ENCODE data around the gene ZFP2. TPM values are rescaled to one million over a fixed set of nuclear protein-coding genes. Genes with fewer than 3 reads are reported as not detected.

Gene ZFP2
- total and polyA plus RNA-seq, 10 of the 15 experiments (the other 5 are each of a cell fraction or from before 2014, with no cell fraction given) = 0.08 to 0.26 (median 0.10) TPM; not detected in 7

DNA sequence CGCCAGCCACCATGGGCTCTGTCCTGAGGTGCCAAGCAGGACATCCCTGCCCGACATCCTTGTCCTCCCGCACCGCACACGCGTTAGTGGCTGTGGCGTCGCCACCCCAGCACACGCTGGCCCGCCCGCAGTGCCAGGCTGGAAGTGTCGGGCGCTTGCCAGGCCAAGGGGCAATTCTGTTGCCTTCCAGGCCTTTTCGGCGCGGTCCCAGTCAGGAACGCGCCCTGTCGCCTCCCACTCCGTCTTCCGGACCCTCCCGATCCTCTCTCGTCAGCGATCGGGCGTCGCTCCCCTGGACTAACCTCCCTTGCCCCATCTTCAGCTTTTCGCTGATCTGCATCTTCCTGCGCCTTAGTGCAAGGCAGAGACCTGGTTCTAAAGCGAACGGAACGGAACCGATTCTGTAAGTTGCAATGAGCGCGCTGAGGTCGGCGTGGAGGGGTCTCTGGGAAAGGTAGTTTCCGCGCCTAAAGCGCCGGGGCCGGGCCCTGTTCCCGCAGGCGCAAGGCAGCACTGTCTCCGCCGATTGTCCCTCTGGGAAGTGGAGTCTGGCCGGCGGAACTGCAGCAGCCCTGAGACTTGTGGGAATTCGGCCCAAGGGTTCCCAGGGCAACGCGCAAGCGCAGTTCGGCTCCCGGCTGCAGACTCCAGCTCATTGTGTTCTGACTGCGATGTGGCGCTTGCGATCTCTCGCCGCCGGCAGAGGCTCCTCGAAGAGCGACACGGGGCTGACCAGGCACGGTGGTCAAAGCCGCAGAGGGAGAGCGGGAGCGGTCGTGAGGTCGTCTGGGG is 45.1 kb downstream of the ZFP2 start, which contains the start of gene ZNF454 (continued):
- TF ChIP-seq, protein P1, sequence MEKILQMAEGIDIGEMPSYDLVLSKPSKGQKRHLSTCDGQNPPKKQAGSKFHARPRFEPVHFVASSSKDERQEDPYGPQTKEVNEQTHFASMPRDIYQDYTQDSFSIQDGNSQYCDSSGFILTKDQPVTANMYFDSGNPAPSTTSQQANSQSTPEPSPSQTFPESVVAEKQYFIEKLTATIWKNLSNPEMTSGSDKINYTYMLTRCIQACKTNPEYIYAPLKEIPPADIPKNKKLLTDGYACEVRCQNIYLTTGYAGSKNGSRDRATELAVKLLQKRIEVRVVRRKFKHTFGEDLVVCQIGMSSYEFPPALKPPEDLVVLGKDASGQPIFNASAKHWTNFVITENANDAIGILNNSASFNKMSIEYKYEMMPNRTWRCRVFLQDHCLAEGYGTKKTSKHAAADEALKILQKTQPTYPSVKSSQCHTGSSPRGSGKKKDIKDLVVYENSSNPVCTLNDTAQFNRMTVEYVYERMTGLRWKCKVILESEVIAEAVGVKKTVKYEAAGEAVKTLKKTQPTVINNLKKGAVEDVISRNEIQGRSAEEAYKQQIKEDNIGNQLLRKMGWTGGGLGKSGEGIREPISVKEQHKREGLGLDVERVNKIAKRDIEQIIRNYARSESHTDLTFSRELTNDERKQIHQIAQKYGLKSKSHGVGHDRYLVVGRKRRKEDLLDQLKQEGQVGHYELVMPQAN (conservative IDR thresholded peaks at IDR 0.05) = no peak
- no peak for TF ChIP-seq BHLHE40 (IDR thresholded peaks at IDR 0.05; ENCODE audit: borderline replicate concordance in 1 of 2, low read depth in 2 of 2, low read length in 1 of 2)

DNA sequence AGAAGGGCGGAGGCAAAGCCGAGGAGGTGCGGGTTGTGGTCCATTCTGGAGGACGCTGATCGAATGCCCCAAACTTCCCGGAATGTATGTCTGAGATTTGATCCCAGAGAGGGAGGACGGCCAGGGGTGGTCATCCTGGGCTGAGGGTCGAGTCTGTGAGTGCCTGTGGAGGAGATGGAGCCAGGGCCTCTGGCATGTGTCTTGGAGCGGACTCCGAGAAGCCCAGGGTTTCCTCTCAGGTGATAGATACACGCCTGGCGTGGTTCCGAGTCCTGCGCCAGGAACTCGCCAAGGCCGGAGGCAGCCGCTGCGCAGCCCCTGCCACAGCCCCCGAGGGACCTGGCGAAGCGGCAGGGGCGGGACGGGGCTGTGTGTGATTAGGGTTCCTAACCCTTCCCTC is 45.6 kb downstream of the ZFP2 start:
- no peaks in the 10 kb centered on the region for H3K79me2 ChIP-seq (ENCODE audit: control insufficient read depth, insufficient read depth, low read length)
- FAIRE-seq = no peak
- no peak overlapping the region for H3K4me2 ChIP-seq (ENCODE audit: control insufficient read depth, insufficient read depth)
- TF ChIP-seq EP300 (IDR thresholded peaks at IDR 0.05; ENCODE audit: borderline replicate concordance in 1 of 2, control insufficient read depth in 1 of 2, low read depth in 2 of 2, low read length in 2 of 2) (no peak), KDM1A (IDR thresholded peaks at IDR 0.05; ENCODE audit: borderline replicate concordance) (no peak), TAF1 (IDR thresholded peaks at IDR 0.05; ENCODE audit: borderline replicate concordance, low read depth, low read length) (no peak), ZNF24 (IDR thresholded peaks at IDR 0.05) (no peak), CEBPB (IDR thresholded peaks at IDR 0.05; ENCODE audit: borderline replicate concordance in 1 of 2, low read depth in 2 of 2, low read length in 2 of 2) (no peak), NFYA (IDR thresholded peaks at IDR 0.05; ENCODE audit: borderline replicate concordance, low read depth, low read length) (no peak)
- WGBS (ENCODE audit: insufficient coverage, insufficient replicate concordance, low lambda C conversion rate, missing lambda C conversion rate) = 56% methylated on average over 23 of the region's 23 CpGs
- no TSS peak for BruUV-seq (replicated peaks)
- SMC1A ChIA-PET (ENCODE audit: uncharacterized antibody, unreplicated experiment) = no interaction called here
- H3K9me3 ChIP-seq (replicated peaks; ENCODE audit: control insufficient read depth, insufficient read depth, low read length) = peaks cover 13% of the 10 kb centered on the region; the same call in 2 of the 3 replicates
- RAD21 ChIA-PET (ENCODE audit: unreplicated experiment) = no interaction called here
- no peaks in the 10 kb centered on the region for H3K36me3 ChIP-seq (ENCODE audit: control insufficient read depth in 2 of 2, insufficient read depth in 2 of 2, low read length in 1 of 2)
- H4K20me1 ChIP-seq (ENCODE audit: control insufficient read depth, insufficient read depth) = no peaks in the 10 kb centered on the region
- POLR2A ChIA-PET = no interaction called here
- no peak for ATAC-seq
- H3K27me3 ChIP-seq (replicated peaks in 1 of 2; ENCODE audit: control insufficient read depth in 2 of 2, insufficient read depth in 2 of 2, low read length in 1 of 2) = no peaks in the 10 kb centered on the region
- DNase-seq (ENCODE audit: low read depth, low spot score) = no peak
- CTCF ChIA-PET = no interaction called here
- in situ Hi-C loops (cut with MboI) = no loop called here
- no peak overlapping the region for H3K4me3 ChIP-seq
- H3K4me1 ChIP-seq (ENCODE audit: control insufficient read depth, insufficient read depth, low read length) = no peaks in the 10 kb centered on the region
- no peak overlapping the region for H3K27ac ChIP-seq (ENCODE audit: control insufficient read depth, insufficient read depth)
- intact Hi-C loops (cut with micrococcal nuclease; ENCODE audit: unreplicated experiment) = no loop called here
- no peak overlapping the region for H3K9ac ChIP-seq (ENCODE audit: control insufficient read depth, insufficient read depth, low read length)
- no peak overlapping the region for H2AFZ ChIP-seq (ENCODE audit: control insufficient read depth, low read depth, low read length)

Data from GM12878 (cell line).